Smooth muscle cell (in vitro differentiated cells): ENCODE results near the gene RIGI. TPM values are rescaled to one million over a fixed set of nuclear protein-coding genes. Genes with fewer than 3 reads are reported as not detected.
"Not testable (repeated sequence)": the region's sequence is repeated elsewhere in the genome, so short reads cannot be mapped to it uniquely, and the experiment has no call there.

Source experiments
- DNase-seq: peaks from one replicate; lab custom pipeline; 2025; ENCODE audit not compliant: unreplicated experiment; lab: John Stamatoyannopoulos, UW
- H2AFZ ChIP-seq: fragments of 200-600 bp; sonication (generic); 2 replicates; pipeline ENCODE4 v1.6.0; 2016; ENCODE audit warnings: antibody characterized with exemption, low read depth, mild to moderate bottlenecking
- H3F3A ChIP-seq: fragments of 200-600 bp; sonication (generic); 2 replicates; pipeline ENCODE4 v1.6.0; 2017; ENCODE audit warnings: antibody characterized with exemption, low read depth
- H3K27ac ChIP-seq: fragments of 200-600 bp; sonication (generic); 2 replicates; pipeline ENCODE4 v1.5.1; 2016; ENCODE audit warnings: low read depth, mild to moderate bottlenecking
- H3K27me3 ChIP-seq: fragments of 200-600 bp; sonication (generic); 2 replicates; pipeline ENCODE4 v1.6.1; 2016; ENCODE audit warnings: low read depth, mild to moderate bottlenecking
- H3K36me3 ChIP-seq: fragments of 200-600 bp; sonication (generic); 2 replicates; pipeline ENCODE4 v1.5.1; 2016; ENCODE audit warnings: low read depth
- H3K4me1 ChIP-seq: fragments of 200-600 bp; sonication (generic); 2 replicates; pipeline ENCODE4 v1.5.1; 2016; ENCODE audit warnings: low read depth
- H3K4me2 ChIP-seq: fragments of 200-600 bp; sonication (generic); 2 replicates; pipeline ENCODE4 v1.6.0; 2016; ENCODE audit warnings: mild to moderate bottlenecking
- H3K4me3 ChIP-seq: fragments of 200-600 bp; sonication (generic); 2 replicates; pipeline ENCODE4 v1.5.1; 2016; ENCODE audit warnings: mild to moderate bottlenecking
- H3K79me2 ChIP-seq: fragments of 200-600 bp; sonication (generic); 2 replicates; pipeline ENCODE4 v1.6.0; 2016; ENCODE audit warnings: low read depth, mild to moderate bottlenecking
- H3K9ac ChIP-seq: fragments of 200-600 bp; sonication (generic); 2 replicates; pipeline ENCODE4 v1.6.0; 2016; ENCODE audit warnings: low read depth
- H3K9me3 ChIP-seq: fragments of 200-600 bp; sonication (generic); replicated peaks from 2 replicates; pipeline ENCODE4 v1.5.1; 2016; ENCODE audit warnings: low read depth
- H4K20me1 ChIP-seq: fragments of 200-600 bp; sonication (generic); 2 replicates; pipeline ENCODE4 v1.6.0; 2016; ENCODE audit warnings: low read depth
- WGBS: methylation state at CpG from one replicate; pipeline ENCODE4 v1.1.7; 2016; ENCODE audit warnings: low lambda C conversion rate; 5-methylcytosine and 5-hydroxymethylcytosine counted together
- polyA plus RNA-seq: library from polyadenylated mRNA; unstranded; fragments of >200 nt; fragmentation: Nextera tagmentation; extraction: Ambion mirVana; gene quantifications from 2 replicates; pipeline ENCODE4 v1.2.1, GENCODE V29; 2016
- total RNA-seq: library from RNA; depleted of rRNA; stranded (reverse); fragments of >200 nt; gene quantifications from 2 replicates; pipeline ENCODE4 v1.2.3, GENCODE V29; 2014
- TF ChIP-seq, protein P1 (sequence below): fragments of 200-600 bp; sonication (generic); IDR thresholded peaks from 2 replicates; pipeline ENCODE4 v1.5.1; 2017; ENCODE audit warnings: borderline replicate concordance, mild to moderate bottlenecking, antibody characterized with exemption; ENCODE audit not compliant: insufficient read depth, poor library complexity, severe bottlenecking

The RIGI gene
- total and polyA plus RNA-seq, 2 experiments from 2014 or later, result 2.3 to 6.8 TPM

DNA sequence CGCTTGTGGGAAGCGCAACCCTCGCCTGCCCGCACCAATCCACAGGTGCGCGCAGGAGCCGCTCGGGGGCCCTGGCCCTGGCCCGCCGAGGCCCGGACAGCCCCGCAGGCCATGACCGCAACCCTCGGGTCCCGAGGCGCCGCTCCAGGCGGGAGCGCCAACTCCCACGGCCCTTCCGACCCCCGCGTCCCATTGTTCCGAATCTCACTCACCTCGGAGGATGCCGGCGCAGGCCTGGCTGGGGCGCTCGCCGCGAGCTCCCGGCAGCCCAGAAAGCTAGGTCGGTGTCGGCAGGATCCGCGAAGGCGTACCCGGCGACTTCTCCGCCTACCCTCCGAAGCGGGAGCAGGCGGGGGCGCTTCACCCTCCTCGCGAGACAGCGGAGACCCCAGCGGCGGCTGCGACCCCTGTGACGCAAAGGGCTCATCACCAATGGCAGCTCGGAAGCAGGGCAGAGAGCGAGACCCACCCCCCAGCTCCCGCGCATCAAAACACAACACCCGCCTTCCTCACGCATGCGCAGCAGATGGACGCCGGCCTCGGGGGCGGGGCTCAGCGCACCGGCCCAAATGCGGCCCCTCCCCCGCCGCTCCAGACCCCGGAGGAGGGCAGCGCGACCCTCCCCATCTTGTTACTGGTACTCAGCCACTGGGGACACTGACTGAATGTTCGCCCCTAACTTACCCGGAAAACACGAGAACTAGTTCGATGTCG, 24.7 kb upstream of the RIGI start:
- TF ChIP-seq, protein P1, sequence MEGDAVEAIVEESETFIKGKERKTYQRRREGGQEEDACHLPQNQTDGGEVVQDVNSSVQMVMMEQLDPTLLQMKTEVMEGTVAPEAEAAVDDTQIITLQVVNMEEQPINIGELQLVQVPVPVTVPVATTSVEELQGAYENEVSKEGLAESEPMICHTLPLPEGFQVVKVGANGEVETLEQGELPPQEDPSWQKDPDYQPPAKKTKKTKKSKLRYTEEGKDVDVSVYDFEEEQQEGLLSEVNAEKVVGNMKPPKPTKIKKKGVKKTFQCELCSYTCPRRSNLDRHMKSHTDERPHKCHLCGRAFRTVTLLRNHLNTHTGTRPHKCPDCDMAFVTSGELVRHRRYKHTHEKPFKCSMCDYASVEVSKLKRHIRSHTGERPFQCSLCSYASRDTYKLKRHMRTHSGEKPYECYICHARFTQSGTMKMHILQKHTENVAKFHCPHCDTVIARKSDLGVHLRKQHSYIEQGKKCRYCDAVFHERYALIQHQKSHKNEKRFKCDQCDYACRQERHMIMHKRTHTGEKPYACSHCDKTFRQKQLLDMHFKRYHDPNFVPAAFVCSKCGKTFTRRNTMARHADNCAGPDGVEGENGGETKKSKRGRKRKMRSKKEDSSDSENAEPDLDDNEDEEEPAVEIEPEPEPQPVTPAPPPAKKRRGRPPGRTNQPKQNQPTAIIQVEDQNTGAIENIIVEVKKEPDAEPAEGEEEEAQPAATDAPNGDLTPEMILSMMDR, result no peak
- Histone ChIP-seq H2AFZ (peak overlapping the region; percentile 81), H3K4me1 (no peaks in the 10 kb centered on the region), H3K79me2 (peaks cover 50% of the 10 kb centered on the region), H3K27me3 (no peaks in the 10 kb centered on the region), H3K9ac (peak overlapping the region; percentile 94), H3K4me3 (peak overlapping the region; percentile 82), H3K36me3 (no peaks in the 10 kb centered on the region), H3K9me3 (no peaks in the 10 kb centered on the region), H3F3A (peaks cover 7% of the 10 kb centered on the region), H3K4me2 (peak overlapping the region; percentile 95), H4K20me1 (peaks cover 51% of the 10 kb centered on the region), H3K27ac (peak overlapping the region; percentile 94)
- DNase-seq, result peak; percentile 80
- WGBS, result 1% methylated on average over 75 of the region's 75 CpGs

DNA sequence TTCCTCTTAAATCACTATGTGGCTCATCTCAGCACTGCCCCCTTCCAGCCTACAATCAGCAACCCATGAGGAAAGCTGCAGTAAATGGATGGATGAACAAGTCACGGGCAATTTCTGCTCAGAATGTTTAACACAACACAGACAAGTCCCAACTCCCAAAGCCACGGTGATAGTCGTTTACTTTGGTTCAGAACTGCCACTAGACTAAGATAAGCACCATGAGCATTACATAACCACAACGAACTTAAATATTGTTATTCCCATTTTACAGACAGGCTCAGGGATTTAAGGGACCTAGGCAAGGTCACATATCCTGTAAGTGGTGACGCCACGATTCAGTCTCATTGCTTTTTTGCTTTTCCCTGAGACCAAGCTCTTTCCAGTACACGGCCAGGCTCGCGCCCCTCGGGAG, 24.2 kb upstream of the RIGI start:
- no peaks in the 10 kb centered on the region for H3K36me3 ChIP-seq
- peaks cover 56% of the 10 kb centered on the region for H4K20me1 ChIP-seq
- H3K9me3 ChIP-seq, result no peaks in the 10 kb centered on the region
- H3K4me2 ChIP-seq, result peak overlapping the region; percentile 95
- peaks cover 7% of the 10 kb centered on the region for H3F3A ChIP-seq
- H3K9ac ChIP-seq, result peak overlapping the region; percentile 94
- under 1% methylated on average over 10 of the region's 10 CpGs for WGBS
- no peak overlapping the region for H2AFZ ChIP-seq
- TF ChIP-seq, protein P1, result no peak
- H3K27me3 ChIP-seq, result no peaks in the 10 kb centered on the region
- peak overlapping the region; percentile 82 for H3K4me3 ChIP-seq
- no peaks in the 10 kb centered on the region for H3K4me1 ChIP-seq
- peak overlapping the region; percentile 94 for H3K27ac ChIP-seq
- peaks cover 56% of the 10 kb centered on the region for H3K79me2 ChIP-seq
- no peak for DNase-seq

DNA sequence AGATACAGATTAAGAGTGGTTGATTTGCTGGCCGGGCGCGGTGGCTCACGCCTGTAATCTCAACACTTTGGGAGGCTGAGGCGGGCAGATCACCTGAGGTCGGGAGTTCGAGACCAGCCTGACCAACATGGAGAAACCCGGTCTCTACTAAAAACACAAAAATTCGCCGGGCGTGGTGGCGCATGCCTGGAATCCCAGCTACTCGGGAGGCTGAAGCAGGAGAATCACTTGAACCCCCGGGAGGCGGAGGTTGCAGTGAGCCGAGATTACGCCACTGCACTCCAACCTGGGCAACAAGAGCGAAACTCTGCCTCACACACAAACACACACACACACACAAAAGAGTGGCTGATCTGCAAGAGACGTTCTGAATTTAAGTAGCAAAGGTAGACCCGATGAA, 22.2 kb upstream of the RIGI start:
- H3K4me2 ChIP-seq, H3K4me3 ChIP-seq, H2AFZ ChIP-seq, H3K36me3 ChIP-seq, H3K9ac ChIP-seq, H3K27ac ChIP-seq, H3K27me3 ChIP-seq, H3K4me1 ChIP-seq, H3K9me3 ChIP-seq, H3F3A ChIP-seq, DNase-seq: not testable (repeated sequence)
- peaks cover 75% of the 10 kb centered on the region for H4K20me1 ChIP-seq
- WGBS, result 98% methylated on average over 20 of the region's 20 CpGs
- H3K79me2 ChIP-seq, result peaks cover 75% of the 10 kb centered on the region

DNA sequence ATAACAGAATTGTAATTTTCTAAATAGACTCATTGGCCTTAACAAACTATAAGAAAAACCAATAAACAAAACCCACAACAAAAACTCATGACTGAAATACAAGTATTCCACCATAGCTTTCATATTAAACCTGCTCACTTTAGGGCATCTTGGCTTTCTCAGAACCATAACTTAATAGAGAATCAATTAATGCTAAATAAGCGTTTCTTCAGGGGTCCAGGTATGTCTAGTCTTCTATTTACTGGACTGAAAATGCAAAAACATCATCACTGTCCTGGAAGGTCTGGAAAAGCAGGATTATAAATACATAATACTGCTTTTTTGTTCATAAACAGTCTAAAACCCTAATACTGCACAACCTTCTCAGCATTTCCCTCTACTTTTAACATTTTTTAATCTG, 19.9 kb upstream of the RIGI start:
- no peak overlapping the region for H3K4me2 ChIP-seq
- H3K9ac ChIP-seq, result no peak overlapping the region
- 96% methylated on average over 1 of the region's 1 CpG for WGBS
- TF ChIP-seq, protein P1, result no peak
- H3K79me2 ChIP-seq, result peaks cover 95% of the 10 kb centered on the region
- DNase-seq, result no peak
- no peaks in the 10 kb centered on the region for H3F3A ChIP-seq
- no peaks in the 10 kb centered on the region for H3K4me1 ChIP-seq
- no peak overlapping the region for H2AFZ ChIP-seq
- peaks cover 92% of the 10 kb centered on the region for H4K20me1 ChIP-seq
- H3K27me3 ChIP-seq, result no peaks in the 10 kb centered on the region
- H3K36me3 ChIP-seq, result peaks cover 14% of the 10 kb centered on the region
- no peaks in the 10 kb centered on the region for H3K9me3 ChIP-seq
- no peak overlapping the region for H3K27ac ChIP-seq
- H3K4me3 ChIP-seq, result no peak overlapping the region
